ENCODE results near the gene SGCA. TPM values are rescaled to one million over a fixed set of nuclear protein-coding genes. Genes with fewer than 3 reads are reported as not detected.

Gene SGCA
- total RNA-seq: not detected in 2 replicates

DNA sequence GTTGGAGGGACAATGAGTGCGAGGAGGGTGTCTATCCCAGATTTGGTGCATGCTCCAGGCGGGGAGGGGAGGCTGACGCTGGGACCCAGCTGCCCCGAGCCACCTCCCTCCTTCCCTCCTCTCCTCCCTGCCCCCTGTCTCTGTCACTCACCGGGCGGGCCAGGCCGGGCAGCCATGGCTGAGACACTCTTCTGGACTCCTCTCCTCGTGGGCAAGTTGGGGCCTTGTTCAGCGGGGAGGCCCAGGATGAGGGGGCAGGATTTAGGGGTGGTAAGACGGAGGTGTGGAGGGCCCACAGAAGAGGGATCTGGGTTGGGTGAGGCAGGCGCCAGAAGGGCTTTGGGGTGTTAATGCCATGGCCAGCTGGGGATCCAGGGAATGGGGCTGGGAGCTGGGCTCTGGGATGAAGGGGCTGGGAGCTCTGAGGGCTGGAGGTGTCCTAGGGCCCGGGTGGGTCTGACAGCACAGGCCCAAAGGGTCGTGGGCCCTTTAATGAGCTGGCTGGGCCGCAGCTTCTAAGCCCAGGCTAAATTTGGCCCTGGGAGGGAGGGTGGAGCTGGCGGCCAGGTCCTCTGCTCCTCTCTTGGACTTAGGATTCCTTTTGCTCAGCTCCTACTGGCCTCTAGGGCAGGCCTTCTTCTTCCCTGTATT is at the start of gene SGCA:
TSS of gene SGCA (plus strand) at position 139 of the 651 bp plus-strand sequence. CDS start at position 175, 36 bp downstream.

DNA sequence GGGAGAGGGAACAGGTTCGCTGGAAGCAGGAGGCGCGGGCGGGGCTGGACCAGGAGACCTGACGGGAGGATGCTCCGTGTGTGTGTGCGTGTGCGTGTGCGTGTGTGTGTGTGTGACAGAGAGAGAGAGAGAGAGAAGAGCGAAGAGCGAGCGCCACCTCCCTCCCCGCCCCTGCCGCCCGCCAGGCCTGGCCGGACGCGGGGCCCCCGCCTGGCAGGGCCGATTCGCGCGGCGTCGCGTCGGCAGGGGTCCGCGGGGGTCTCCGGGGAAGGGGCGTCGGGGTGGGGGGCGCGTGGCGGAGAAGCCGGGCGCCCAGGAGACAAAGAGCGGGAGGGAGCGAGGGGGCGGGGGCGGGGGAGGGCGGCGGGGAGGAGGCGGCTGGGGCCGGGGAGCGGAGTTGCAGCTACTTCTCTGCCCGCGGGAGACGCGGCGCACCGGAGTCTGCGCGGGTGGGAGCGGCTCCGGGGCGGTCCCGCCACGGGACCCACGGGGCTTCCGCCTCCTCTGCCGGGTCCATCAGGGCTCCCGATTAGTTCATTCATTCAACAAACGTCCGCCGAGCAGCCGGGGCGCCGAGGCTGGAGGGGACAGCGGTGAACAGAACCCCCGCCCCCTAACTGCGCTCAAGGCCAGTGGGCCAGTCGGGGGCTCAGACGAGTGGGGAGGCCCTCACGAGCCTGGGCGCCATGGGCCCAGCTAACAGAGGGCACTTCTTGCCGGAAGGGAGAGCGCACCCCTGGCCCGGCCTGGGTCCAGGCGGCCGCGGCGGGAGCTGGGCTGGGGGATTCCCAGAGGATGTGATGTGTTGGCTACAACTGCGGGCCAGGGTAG is 35.9 kb upstream of the SGCA start, which contains the start of gene SAMD14:
TSS of gene SAMD14 (minus strand) at position 433 of the 831 bp plus-strand sequence. CDS start 5,201 bp downstream, outside the sequence.

GRCh38 chr17:50150354-50151040 is 15.3 kb upstream of the SGCA start, which contains the start of gene PPP1R9B:
Gene PPP1R9B (minus strand): TSS chr17:50150677. CDS start chr17:50150513, 164 bp downstream.

GRCh38 chr17:50201276-50201854 is 35.6 kb downstream of the SGCA start, which contains the start of gene COL1A1:
Gene COL1A1 (minus strand): TSS chr17:50201631. CDS start chr17:50201513, 118 bp downstream.

Other genes with a start within 250 kb of the SGCA start
- gene DLX4, start 196.8 kb upstream of the SGCA start, total RNA-seq: not detected in 2 replicates
- gene DLX3, start 170.8 kb upstream of the SGCA start, total RNA-seq: not detected in 2 replicates
- gene ITGA3, start 109.9 kb upstream of the SGCA start, total RNA-seq: 58.6 and 77.8 TPM in 2 replicates
- 12.3 and 13.4 TPM in 2 replicates for gene PDK2, start 70.7 kb upstream of the SGCA start, total RNA-seq
- gene SAMD14, start 35.8 kb upstream of the SGCA start, total RNA-seq: 3.1 and 3.7 TPM in 2 replicates
- gene PPP1R9B, start 15.3 kb upstream of the SGCA start, total RNA-seq: 35.8 and 45.4 TPM in 2 replicates
- 0.66 and 1.3 TPM in 2 replicates for gene COL1A1, start 35.6 kb downstream of the SGCA start, total RNA-seq
- 0.07 TPM in 1 of 2 replicates, not detected in the other for gene TMEM92, start 108.5 kb downstream of the SGCA start, total RNA-seq
- 21.5 and 27.0 TPM in 2 replicates for gene XYLT2, start 180.1 kb downstream of the SGCA start, total RNA-seq
- 59.6 and 60.8 TPM in 2 replicates for gene MRPL27, start 207.2 kb downstream of the SGCA start, total RNA-seq
- 4.7 and 8.5 TPM in 2 replicates for gene EME1, start 207.2 kb downstream of the SGCA start, total RNA-seq
- 243 and 261 TPM in 2 replicates for gene LRRC59, start 231.5 kb downstream of the SGCA start, total RNA-seq